ENCODE measurements around the gene FLACC1. TPM values are rescaled to one million over a fixed set of nuclear protein-coding genes. Genes with fewer than 3 reads are reported as not detected.

Gene FLACC1
- total and polyA plus RNA-seq, 9 of the 15 experiments (the other 6 are each of a cell fraction or from before 2014, with no cell fraction given): 0.07 to 0.68 (median 0.22) TPM; not detected in 2

- H3K9me3 ChIP-seq (replicated peaks; ENCODE audit: control insufficient read depth, insufficient read depth, low read depth, low read length): no peaks in the 10 kb centered on the region
- in situ Hi-C loops (cut with MboI): no loop called here
- H3K36me3 ChIP-seq (ENCODE audit: control insufficient read depth, insufficient read depth, low read length): no peaks in the 10 kb centered on the region
- ATAC-seq: no peak
- H4K20me1 ChIP-seq (replicated peaks; ENCODE audit: control insufficient read depth, insufficient read depth, low read length): no peaks in the 10 kb centered on the region
- ChIA-PET POLR2A (no interaction called here), CTCF (ENCODE audit: low intra/inter-chr PET ratio) (no interaction called here)
- no peak for TF ChIP-seq SIX5 (IDR thresholded peaks at IDR 0.05; ENCODE audit: borderline replicate concordance in 1 of 2, insufficient read depth in 1 of 2, low read depth in 1 of 2, low read length in 2 of 2)
- TF ChIP-seq ZBTB7A (IDR thresholded peaks at IDR 0.05; ENCODE audit: borderline replicate concordance, control insufficient read depth, low read depth, low read length): no peak
- TF ChIP-seq MTA3 (IDR thresholded peaks at IDR 0.05; ENCODE audit: borderline replicate concordance): no peak
- peak; percentile 35; the same call in 1 of the 2 replicates for TF ChIP-seq NFIC (IDR thresholded peaks at IDR 0.05)
- TF ChIP-seq TFAM (CRISPR knock-in tag; conservative IDR thresholded peaks at IDR 0.05): no peak
- H2AFZ ChIP-seq (ENCODE audit: low read depth, low read length): no peak overlapping the region
- H3K27me3 ChIP-seq (ENCODE audit: control insufficient read depth in 2 of 2, insufficient read depth in 2 of 2, low read length in 2 of 2): no peaks in the 10 kb centered on the region
- DNase-seq (ENCODE audit: extremely low read depth in 1 of 4, low spot score in 3 of 4): no peak
- no peak overlapping the region for H3K27ac ChIP-seq (ENCODE audit: extremely low read depth, low read depth, low read length)
- H3K79me2 ChIP-seq (ENCODE audit: control insufficient read depth, insufficient read depth, low read length): no peaks in the 10 kb centered on the region
- intact Hi-C loops (cut with micrococcal nuclease): no loop called here
- no peaks in the 10 kb centered on the region for H3K4me1 ChIP-seq (replicated peaks in 1 of 2; ENCODE audit: control insufficient read depth in 2 of 2, insufficient read depth in 2 of 2, low read length in 2 of 2)
- H3K9ac ChIP-seq (ENCODE audit: insufficient read depth in 1 of 2, low read depth in 2 of 2, low read length in 2 of 2): no peak overlapping the region
- H3K4me2 ChIP-seq (ENCODE audit: insufficient read depth, low read length): no peak overlapping the region
- no peak overlapping the region for H3K4me3 ChIP-seq
- no peaks in the 10 kb centered on the region for H3K9me1 ChIP-seq (ENCODE audit: control insufficient read depth, insufficient read depth, low read length)
- BruUV-seq (replicated peaks): no TSS peak
- WGBS (ENCODE audit: insufficient coverage, low coverage, missing lambda C conversion rate): 0% methylated on average over 4 of the region's 5 CpGs
- FAIRE-seq: no peak
Measured at GRCh38 chr2:201313362-201313761, 43.8 kb downstream of the FLACC1 start.

- H3K4me1 ChIP-seq (replicated peaks in 1 of 2; ENCODE audit: control insufficient read depth in 2 of 2, insufficient read depth in 2 of 2, low read length in 2 of 2): no peaks in the 10 kb centered on the region
- no peaks in the 10 kb centered on the region for H3K9me1 ChIP-seq (ENCODE audit: control insufficient read depth, insufficient read depth, low read length)
- H3K36me3 ChIP-seq (ENCODE audit: control insufficient read depth, insufficient read depth, low read length): no peaks in the 10 kb centered on the region
- in situ Hi-C loops (cut with MboI): no loop called here
- no peak overlapping the region for H3K27ac ChIP-seq (ENCODE audit: extremely low read depth, low read depth, low read length)
- H3K27me3 ChIP-seq (ENCODE audit: control insufficient read depth in 2 of 2, insufficient read depth in 2 of 2, low read length in 2 of 2): no peaks in the 10 kb centered on the region
- H2AFZ ChIP-seq (ENCODE audit: low read depth, low read length): no peak overlapping the region
- no peak overlapping the region for H3K4me2 ChIP-seq (ENCODE audit: insufficient read depth, low read length)
- no peaks in the 10 kb centered on the region for H4K20me1 ChIP-seq (replicated peaks; ENCODE audit: control insufficient read depth, insufficient read depth, low read length)
- no peak overlapping the region for H3K9ac ChIP-seq (ENCODE audit: insufficient read depth in 1 of 2, low read depth in 2 of 2, low read length in 2 of 2)
- ChIA-PET POLR2A (interaction anchor here (0.9 to 1.3 kb wide), 2 partner anchors 10 to 14 kb away, joined by 4 read pairs; no protein-coding TSS in a partner anchor), CTCF (ENCODE audit: low intra/inter-chr PET ratio) (no interaction called here)
- no peak for FAIRE-seq
- BruUV-seq (replicated peaks): no TSS peak
- H3K79me2 ChIP-seq (ENCODE audit: control insufficient read depth, insufficient read depth, low read length): no peaks in the 10 kb centered on the region
- intact Hi-C loops (cut with micrococcal nuclease): no loop called here
- no peak overlapping the region for H3K4me3 ChIP-seq
- 0% methylated on average over 3 of the region's 3 CpGs for WGBS (ENCODE audit: insufficient coverage, low coverage, missing lambda C conversion rate)
- no peak for DNase-seq (ENCODE audit: extremely low read depth in 1 of 4, low spot score in 3 of 4)
- no peak for ATAC-seq
- no peaks in the 10 kb centered on the region for H3K9me3 ChIP-seq (replicated peaks; ENCODE audit: control insufficient read depth, insufficient read depth, low read depth, low read length)
- no peak for TF ChIP-seq DPF2 (IDR thresholded peaks at IDR 0.05)
- no peak for TF ChIP-seq FOXP1 (CRISPR knock-in tag; IDR thresholded peaks at IDR 0.05)
- no peak for TF ChIP-seq ESRRB (CRISPR knock-in tag; IDR thresholded peaks at IDR 0.05; ENCODE audit: borderline replicate concordance)
- TF ChIP-seq CSDE1 (IDR thresholded peaks at IDR 0.05): no peak
- TF ChIP-seq FOS (IDR thresholded peaks at IDR 0.05; ENCODE audit: extremely low read depth, insufficient read length): no peak
- no peak for TF ChIP-seq ZBTB12 (CRISPR knock-in tag; IDR thresholded peaks at IDR 0.05)
- no peak for TF ChIP-seq TAF1 (IDR thresholded peaks at IDR 0.05; ENCODE audit: control insufficient read depth, extremely low read depth, insufficient read depth, low read length, severe bottlenecking)
- no peak for TF ChIP-seq NR2C2 (CRISPR knock-in tag; IDR thresholded peaks at IDR 0.05)
- no peak for TF ChIP-seq NR2C2 (tag; IDR thresholded peaks at IDR 0.05)
- no peak for TF ChIP-seq ETV5 (CRISPR knock-in tag; IDR thresholded peaks at IDR 0.05; ENCODE audit: low read depth)
- no peak for TF ChIP-seq NUFIP1 (IDR thresholded peaks at IDR 0.05; ENCODE audit: partially characterized antibody)
Measured at GRCh38 chr2:201308914-201309313, 48.2 kb downstream of the FLACC1 start.
